Measurements from ENCODE around the gene TRAF4. TPM values are rescaled to one million over a fixed set of nuclear protein-coding genes. Genes with fewer than 3 reads are reported as not detected.

Gene TRAF4
- total RNA-seq, 1 donor from 2014 or later, result 73.3 TPM

- Mint-ChIP-seq H3K4me3 (ENCODE audit: unreplicated experiment) (peak overlapping the region; percentile 86), H3K27me3 (ENCODE audit: low read depth) (no peaks in the 10 kb centered on the region), H3K36me3 (ENCODE audit: low read depth) (peaks cover 25% of the 10 kb centered on the region), H3K4me1 (ENCODE audit: low read depth) (peaks cover 63% of the 10 kb centered on the region), H3K9me3 (ENCODE audit: low read depth) (no peaks in the 10 kb centered on the region), H3K27ac (ENCODE audit: unreplicated experiment) (peak overlapping the region; percentile 79)
- DNase-seq (ENCODE audit: low spot score), result no peak
- no peak for TF ChIP-seq CTCF (IDR thresholded peaks at IDR 0.05)
Measured at GRCh38 chr17:28716740-28717577, 26.9 kb upstream of the TRAF4 start.

GRCh38 chr17:28717578-28718332 lies 26.1 kb upstream of the TRAF4 start, which contains the start of gene RAB34:
Gene RAB34 (minus strand): TSS chr17:28717868. CDS start chr17:28717266, 602 bp downstream.
- peaks cover 27% of the 10 kb centered on the region for H3K36me3 Mint-ChIP-seq (ENCODE audit: low read depth)
- H3K27ac Mint-ChIP-seq (ENCODE audit: unreplicated experiment), result peak within 1 kb of the TSS; percentile 94
- peak within 1 kb of the TSS; percentile 86 for H3K4me3 Mint-ChIP-seq (ENCODE audit: unreplicated experiment)
- no peak for DNase-seq (ENCODE audit: low spot score)
- H3K9me3 Mint-ChIP-seq (ENCODE audit: low read depth), result no peaks in the 10 kb centered on the region
- peaks cover 63% of the 10 kb centered on the region for H3K4me1 Mint-ChIP-seq (ENCODE audit: low read depth)
- H3K27me3 Mint-ChIP-seq (ENCODE audit: low read depth), result no peaks in the 10 kb centered on the region
- peak; percentile 73 for TF ChIP-seq CTCF (IDR thresholded peaks at IDR 0.05)

GRCh38 chr17:28718333-28719020 lies 25.3 kb upstream of the TRAF4 start:
- H3K9me3 Mint-ChIP-seq (ENCODE audit: low read depth), result no peaks in the 10 kb centered on the region
- H3K4me3 Mint-ChIP-seq (ENCODE audit: unreplicated experiment), result peak overlapping the region; percentile 86
- no peaks in the 10 kb centered on the region for H3K27me3 Mint-ChIP-seq (ENCODE audit: low read depth)
- TF ChIP-seq CTCF (IDR thresholded peaks at IDR 0.05), result no peak
- H3K36me3 Mint-ChIP-seq (ENCODE audit: low read depth), result peaks cover 33% of the 10 kb centered on the region
- DNase-seq (ENCODE audit: low spot score), result no peak
- peaks cover 62% of the 10 kb centered on the region for H3K4me1 Mint-ChIP-seq (ENCODE audit: low read depth)
- peak overlapping the region; percentile 94 for H3K27ac Mint-ChIP-seq (ENCODE audit: unreplicated experiment)

- Mint-ChIP-seq H3K4me1 (ENCODE audit: low read depth) (peaks cover 68% of the 10 kb centered on the region), H3K36me3 (ENCODE audit: low read depth) (peaks cover 33% of the 10 kb centered on the region), H3K27ac (ENCODE audit: unreplicated experiment) (peak overlapping the region; percentile 96), H3K4me3 (ENCODE audit: unreplicated experiment) (peak overlapping the region; percentile 99), H3K9me3 (ENCODE audit: low read depth) (no peaks in the 10 kb centered on the region), H3K27me3 (ENCODE audit: low read depth) (no peaks in the 10 kb centered on the region)
- no peak for DNase-seq (ENCODE audit: low spot score)
- TF ChIP-seq CTCF (IDR thresholded peaks at IDR 0.05), result no peak
Measured at GRCh38 chr17:28719021-28719433, 24.8 kb upstream of the TRAF4 start.
